Measurements from ENCODE around the gene PCSK2.

DNA sequence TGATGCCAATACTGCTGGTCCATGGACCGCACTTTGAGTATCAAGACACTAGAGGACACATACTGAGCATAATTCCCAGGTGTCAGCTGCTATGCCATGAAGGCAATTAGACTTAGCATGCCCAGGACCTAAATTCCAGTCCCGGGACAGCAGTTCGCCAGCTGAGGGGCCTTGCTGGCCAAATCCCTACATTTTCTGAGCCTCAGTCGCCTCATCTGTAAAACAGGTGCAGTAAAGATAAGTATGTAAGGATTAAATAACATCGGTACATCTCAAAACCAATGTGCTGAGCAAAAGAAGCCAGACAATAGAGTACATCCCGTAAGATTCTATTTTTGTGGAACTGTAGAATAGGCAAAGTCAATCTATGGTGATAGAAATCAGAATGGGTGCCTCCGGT is 303.3 kb downstream of the PCSK2 start:
- TF ChIP-seq POLR2A (IDR thresholded peaks at IDR 0.05; ENCODE audit: low read length) (no peak), GATA1 (IDR thresholded peaks at IDR 0.05; ENCODE audit: low read depth, low read length) (no peak)

Measured in erythroblast (primary cell).